ENCODE results near the gene AIP.
"Not testable (repeated sequence)": the region's sequence is repeated elsewhere in the genome, so short reads cannot be mapped to it uniquely, and the experiment has no call there.

Gene AIP

GRCh38 chr11:67510023-67510345 is 27.2 kb downstream of the AIP start:
- H3K4me3 ChIP-seq (ENCODE audit: low read depth, low read length): no peak overlapping the region
- TF ChIP-seq CTCF (IDR thresholded peaks at IDR 0.05; ENCODE audit: low read depth, low read length, missing control alignments): no peak
- no peak for DNase-seq (ENCODE audit: low read depth)

- H3K4me3 ChIP-seq (ENCODE audit: low read depth, low read length); DNase-seq (ENCODE audit: low read depth): not testable (repeated sequence)
These were observed 28.7 kb downstream of the AIP start for GRCh38 chr11:67511558-67511957.

GRCh38 chr11:67514116-67514515 is 31.3 kb downstream of the AIP start:
- no peak for TF ChIP-seq CTCF (IDR thresholded peaks at IDR 0.05; ENCODE audit: low read depth, low read length, missing control alignments)
- DNase-seq (ENCODE audit: low read depth): no peak
- H3K4me3 ChIP-seq (ENCODE audit: low read depth, low read length): no peak overlapping the region

GRCh38 chr11:67516806-67517205 is 34.0 kb downstream of the AIP start:
- no peak for TF ChIP-seq CTCF (IDR thresholded peaks at IDR 0.05; ENCODE audit: low read depth, low read length, missing control alignments)
- no peak for DNase-seq (ENCODE audit: low read depth)
- no peak overlapping the region for H3K4me3 ChIP-seq (ENCODE audit: low read depth, low read length)

- no peak overlapping the region for H3K4me3 ChIP-seq (ENCODE audit: low read depth, low read length)
- no peak for DNase-seq (ENCODE audit: low read depth)
- TF ChIP-seq CTCF (IDR thresholded peaks at IDR 0.05; ENCODE audit: low read depth, low read length, missing control alignments): no peak
These were observed 35.1 kb downstream of the AIP start for GRCh38 chr11:67517784-67518552.

GRCh38 chr11:67519726-67520125 is 36.9 kb downstream of the AIP start:
- no peak for TF ChIP-seq CTCF (IDR thresholded peaks at IDR 0.05; ENCODE audit: low read depth, low read length, missing control alignments)
- no peak overlapping the region for H3K4me3 ChIP-seq (ENCODE audit: low read depth, low read length)
- no peak for DNase-seq (ENCODE audit: low read depth)

- H3K4me3 ChIP-seq (ENCODE audit: low read depth, low read length): no peak overlapping the region
- DNase-seq (ENCODE audit: low read depth): no peak
- no peak for TF ChIP-seq CTCF (IDR thresholded peaks at IDR 0.05; ENCODE audit: low read depth, low read length, missing control alignments)
These were observed 38.3 kb downstream of the AIP start for GRCh38 chr11:67520856-67521824.

Data from GM12864 (cell line).